ENCODE measurements around the gene CAMTA2. TPM values are rescaled to one million over a fixed set of nuclear protein-coding genes. Genes with fewer than 3 reads are reported as not detected.
A peak's percentile ranks its signal among the peaks of the same experiment; 100 is the strongest.

CAMTA2 gene
- total RNA-seq, 2 donors from 2014 or later, result 13.6 to 24.8 TPM

DNA sequence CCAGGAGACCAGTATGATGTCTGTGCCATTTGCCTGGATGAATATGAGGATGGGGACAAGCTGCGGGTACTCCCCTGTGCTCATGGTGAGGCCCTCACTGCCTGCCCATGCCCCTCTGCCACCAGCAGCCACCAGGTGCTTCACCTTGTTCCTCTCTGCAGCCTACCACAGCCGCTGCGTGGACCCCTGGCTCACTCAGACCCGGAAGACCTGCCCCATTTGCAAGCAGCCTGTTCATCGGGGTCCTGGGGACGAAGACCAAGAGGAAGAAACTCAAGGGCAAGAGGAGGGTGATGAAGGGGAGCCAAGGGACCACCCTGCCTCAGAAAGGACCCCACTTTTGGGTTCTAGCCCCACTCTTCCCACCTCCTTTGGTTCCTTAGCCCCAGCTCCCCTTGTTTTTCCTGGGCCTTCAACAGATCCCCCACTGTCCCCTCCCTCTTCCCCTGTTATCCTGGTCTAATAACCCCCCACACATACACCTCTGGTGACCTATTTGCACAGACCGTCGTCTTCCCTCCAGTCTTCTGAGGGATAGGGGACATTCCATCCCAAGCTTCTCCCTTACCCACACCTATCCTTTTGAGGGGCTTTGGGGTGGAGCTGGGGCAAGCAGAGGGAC is 42.8 kb downstream of the CAMTA2 start:
- Mint-ChIP-seq H3K27me3 (ENCODE audit: insufficient read depth) (no peaks in the 10 kb centered on the region), H3K27ac (peak overlapping the region; percentile 89), H3K9me3 (no peaks in the 10 kb centered on the region), H3K36me3 (ENCODE audit: low read depth) (peaks cover 48% of the 10 kb centered on the region), H3K4me3 (peak overlapping the region; percentile 93), H3K4me1 (peaks cover 28% of the 10 kb centered on the region)
- Histone ChIP-seq H3K4me1 (ENCODE audit: control insufficient read depth, insufficient read depth, low read length) (peaks cover 10% of the 10 kb centered on the region), H3K27me3 (ENCODE audit: control insufficient read depth, insufficient read depth, low read length, poor library complexity, severe bottlenecking) (no peaks in the 10 kb centered on the region), H3K9me3 (ENCODE audit: control insufficient read depth, low read length) (no peaks in the 10 kb centered on the region), H3K4me3 (ENCODE audit: low read length) (no peak overlapping the region), H3K36me3 (ENCODE audit: control insufficient read depth, insufficient read depth, low read length) (peaks cover 47% of the 10 kb centered on the region), H3K27ac (ENCODE audit: low read depth, low read length) (no peak overlapping the region), H3K9ac (ENCODE audit: extremely low read depth, low read length, poor library complexity, severe bottlenecking) (no peak overlapping the region)
- DNase-seq, result peak; percentile 60
- TF ChIP-seq, protein P1, sequence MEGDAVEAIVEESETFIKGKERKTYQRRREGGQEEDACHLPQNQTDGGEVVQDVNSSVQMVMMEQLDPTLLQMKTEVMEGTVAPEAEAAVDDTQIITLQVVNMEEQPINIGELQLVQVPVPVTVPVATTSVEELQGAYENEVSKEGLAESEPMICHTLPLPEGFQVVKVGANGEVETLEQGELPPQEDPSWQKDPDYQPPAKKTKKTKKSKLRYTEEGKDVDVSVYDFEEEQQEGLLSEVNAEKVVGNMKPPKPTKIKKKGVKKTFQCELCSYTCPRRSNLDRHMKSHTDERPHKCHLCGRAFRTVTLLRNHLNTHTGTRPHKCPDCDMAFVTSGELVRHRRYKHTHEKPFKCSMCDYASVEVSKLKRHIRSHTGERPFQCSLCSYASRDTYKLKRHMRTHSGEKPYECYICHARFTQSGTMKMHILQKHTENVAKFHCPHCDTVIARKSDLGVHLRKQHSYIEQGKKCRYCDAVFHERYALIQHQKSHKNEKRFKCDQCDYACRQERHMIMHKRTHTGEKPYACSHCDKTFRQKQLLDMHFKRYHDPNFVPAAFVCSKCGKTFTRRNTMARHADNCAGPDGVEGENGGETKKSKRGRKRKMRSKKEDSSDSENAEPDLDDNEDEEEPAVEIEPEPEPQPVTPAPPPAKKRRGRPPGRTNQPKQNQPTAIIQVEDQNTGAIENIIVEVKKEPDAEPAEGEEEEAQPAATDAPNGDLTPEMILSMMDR (conservative IDR thresholded peaks at IDR 0.05), result no peak
- 90 to 92% methylated on average over 1 to 8 of the region's 8 CpGs for WGBS, 2 experiments (ENCODE audit: insufficient coverage in 1 of 2, insufficient read length in 1 of 2)

DNA sequence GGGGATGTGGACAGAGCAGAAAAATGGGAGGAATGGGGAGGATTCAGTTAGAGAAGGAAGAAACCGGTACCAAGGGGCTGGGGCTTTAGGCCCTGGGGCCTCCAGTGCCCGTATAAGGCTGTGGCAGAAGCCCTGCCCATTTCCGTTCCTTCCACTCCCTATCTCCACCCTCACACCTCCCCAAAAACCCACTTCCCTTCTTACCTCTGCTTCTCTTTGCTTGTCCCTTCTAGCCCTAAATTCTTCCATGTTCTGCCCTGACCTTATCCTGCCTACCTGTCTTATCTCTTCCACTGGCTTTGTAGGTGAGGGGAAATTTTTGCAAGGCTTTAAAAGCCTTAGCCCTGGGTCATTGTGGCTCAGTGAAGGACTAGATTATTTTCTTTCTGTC is 43.3 kb downstream of the CAMTA2 start:
- H3K9me3 ChIP-seq (ENCODE audit: control insufficient read depth, low read length), result no peaks in the 10 kb centered on the region
- H3K27ac Mint-ChIP-seq, result peak overlapping the region; percentile 89
- H3K9ac ChIP-seq (ENCODE audit: extremely low read depth, low read length, poor library complexity, severe bottlenecking), result no peak overlapping the region
- no peaks in the 10 kb centered on the region for H3K27me3 ChIP-seq (ENCODE audit: control insufficient read depth, insufficient read depth, low read length, poor library complexity, severe bottlenecking)
- H3K36me3 Mint-ChIP-seq (ENCODE audit: low read depth), result peaks cover 48% of the 10 kb centered on the region
- no peaks in the 10 kb centered on the region for H3K27me3 Mint-ChIP-seq (ENCODE audit: insufficient read depth)
- H3K9me3 Mint-ChIP-seq, result no peaks in the 10 kb centered on the region
- H3K36me3 ChIP-seq (ENCODE audit: control insufficient read depth, insufficient read depth, low read length), result peaks cover 47% of the 10 kb centered on the region
- H3K27ac ChIP-seq (ENCODE audit: low read depth, low read length), result no peak overlapping the region
- TF ChIP-seq, protein P1 (conservative IDR thresholded peaks at IDR 0.05), result no peak
- H3K4me1 ChIP-seq (ENCODE audit: control insufficient read depth, insufficient read depth, low read length), result peaks cover 10% of the 10 kb centered on the region
- WGBS, 2 experiments (ENCODE audit: insufficient coverage in 1 of 2, insufficient read length in 1 of 2), result 93 to 100% methylated on average over 1 to 3 of the region's 3 CpGs
- H3K4me3 ChIP-seq (ENCODE audit: low read length), result no peak overlapping the region
- H3K4me3 Mint-ChIP-seq, result no peak overlapping the region
- peaks cover 30% of the 10 kb centered on the region for H3K4me1 Mint-ChIP-seq
- DNase-seq, result no peak

DNA sequence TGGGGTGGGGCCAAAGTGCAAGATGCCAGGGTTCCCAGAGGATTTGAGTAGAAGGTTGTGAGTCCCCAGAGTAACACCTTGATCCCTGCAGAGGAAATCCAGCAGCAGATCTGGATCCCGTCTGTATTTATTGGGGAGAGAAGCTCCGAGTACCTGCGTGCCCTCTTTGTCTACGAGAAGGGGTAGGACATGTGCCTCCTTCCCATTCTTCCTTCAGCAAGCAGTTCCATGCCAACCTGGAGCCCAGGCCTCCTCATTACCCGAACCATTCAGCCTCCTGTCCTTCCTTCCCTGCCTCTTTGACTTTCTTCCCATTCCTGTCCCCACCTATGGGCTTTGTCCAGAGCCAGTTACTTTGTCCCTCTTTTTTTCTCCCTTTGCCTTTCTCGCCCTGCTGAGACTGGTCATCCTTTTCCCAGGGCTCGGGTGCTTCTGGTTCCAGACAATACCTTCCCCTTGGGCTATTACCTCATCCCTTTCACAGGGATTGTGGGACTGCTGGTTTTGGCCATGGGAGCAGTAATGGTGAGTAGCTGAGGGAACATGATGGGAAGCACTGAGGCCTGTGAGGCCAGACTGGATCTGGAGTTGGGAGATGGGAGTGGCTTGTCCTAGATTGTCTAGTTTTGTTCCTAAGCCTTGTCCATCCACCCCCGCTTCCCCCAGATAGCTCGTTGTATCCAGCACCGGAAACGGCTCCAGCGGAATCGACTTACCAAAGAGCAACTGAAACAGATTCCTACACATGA is 44.5 kb downstream of the CAMTA2 start:
- no peaks in the 10 kb centered on the region for H3K9me3 Mint-ChIP-seq
- H3K27ac ChIP-seq (ENCODE audit: low read depth, low read length), result no peak overlapping the region
- no peak for DNase-seq
- no peaks in the 10 kb centered on the region for H3K27me3 ChIP-seq (ENCODE audit: control insufficient read depth, insufficient read depth, low read length, poor library complexity, severe bottlenecking)
- peaks cover 51% of the 10 kb centered on the region for H3K36me3 Mint-ChIP-seq (ENCODE audit: low read depth)
- peaks cover 51% of the 10 kb centered on the region for H3K36me3 ChIP-seq (ENCODE audit: control insufficient read depth, insufficient read depth, low read length)
- no peaks in the 10 kb centered on the region for H3K9me3 ChIP-seq (ENCODE audit: control insufficient read depth, low read length)
- peak overlapping the region; percentile 94 for H3K4me3 Mint-ChIP-seq
- H3K4me1 Mint-ChIP-seq, result peaks cover 40% of the 10 kb centered on the region
- H3K27ac Mint-ChIP-seq, result peak overlapping the region; percentile 10
- H3K27me3 Mint-ChIP-seq (ENCODE audit: insufficient read depth), result no peaks in the 10 kb centered on the region
- H3K4me1 ChIP-seq (ENCODE audit: control insufficient read depth, insufficient read depth, low read length), result peaks cover 16% of the 10 kb centered on the region
- WGBS, 2 experiments (ENCODE audit: insufficient coverage in 1 of 2, insufficient read length in 1 of 2), result 92 to 93% methylated on average over 10 to 13 of the region's 13 CpGs
- H3K4me3 ChIP-seq (ENCODE audit: low read length), result no peak overlapping the region
- no peak overlapping the region for H3K9ac ChIP-seq (ENCODE audit: extremely low read depth, low read length, poor library complexity, severe bottlenecking)
- TF ChIP-seq, protein P1 (conservative IDR thresholded peaks at IDR 0.05), result no peak
